HTR-8/SVneo (cell line): Measurements from ENCODE around the gene OR6N2.

Experiments used
- DNase-seq: peaks from one replicate; pipeline ENCODE4 v3.0.0; 2011; ENCODE audit warnings: low spot score, mixed read lengths; ENCODE audit not compliant: insufficient read length
- FAIRE-seq: peaks from 2 replicates; lab custom pipeline; 2011; peaks lifted over from hg19 to GRCh38; lab: Jason Lieb, UNC

OR6N2 gene

DNA sequence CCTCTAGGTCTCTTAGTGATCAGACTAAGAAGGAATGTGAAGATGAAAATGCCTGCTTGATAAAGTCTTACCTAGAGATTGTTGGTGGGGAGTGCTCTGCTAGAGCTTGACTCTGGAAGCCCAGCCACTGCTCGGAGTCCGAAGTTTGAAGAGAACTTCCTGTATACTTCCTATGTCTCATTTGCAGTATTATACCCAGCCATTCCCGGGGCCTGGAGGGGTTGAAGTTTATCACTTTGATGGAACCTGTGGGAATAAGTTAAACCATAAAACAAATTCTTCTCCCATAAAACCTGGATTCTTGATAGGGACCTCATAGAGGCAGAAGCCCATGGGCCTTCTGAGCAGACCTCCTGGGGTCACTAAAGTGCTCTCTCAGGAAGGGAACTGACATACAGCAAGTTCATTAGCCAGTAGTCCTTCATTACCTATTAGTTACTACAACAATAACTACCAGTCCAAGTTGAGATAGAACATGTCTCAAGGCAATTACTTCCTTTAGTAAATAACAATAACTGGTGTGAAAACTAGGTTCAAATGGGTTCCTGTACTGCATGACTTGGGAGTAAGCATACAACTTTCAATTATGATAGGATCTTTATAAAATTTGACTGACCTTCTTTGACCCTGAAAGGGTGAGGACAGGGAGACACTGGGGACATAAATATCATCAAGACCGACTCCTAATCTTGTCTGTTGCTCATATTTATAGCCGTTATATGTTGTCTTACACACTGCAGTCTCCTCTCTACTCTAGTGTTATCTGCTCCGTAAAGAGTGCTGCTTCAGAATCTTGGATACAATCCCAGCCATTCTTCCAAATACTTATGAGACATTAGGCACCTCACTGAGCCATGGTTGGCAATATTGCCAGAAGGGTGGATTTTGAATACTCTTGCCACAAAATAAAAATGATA is 8.8 kb downstream of the OR6N2 start, which contains the start of gene OR6N1:
Gene OR6N1, minus strand, starts transcription at position 246 of the 917 bp plus-strand sequence. CDS start 5,513 bp downstream, outside the sequence.
- no peak for DNase-seq

DNA sequence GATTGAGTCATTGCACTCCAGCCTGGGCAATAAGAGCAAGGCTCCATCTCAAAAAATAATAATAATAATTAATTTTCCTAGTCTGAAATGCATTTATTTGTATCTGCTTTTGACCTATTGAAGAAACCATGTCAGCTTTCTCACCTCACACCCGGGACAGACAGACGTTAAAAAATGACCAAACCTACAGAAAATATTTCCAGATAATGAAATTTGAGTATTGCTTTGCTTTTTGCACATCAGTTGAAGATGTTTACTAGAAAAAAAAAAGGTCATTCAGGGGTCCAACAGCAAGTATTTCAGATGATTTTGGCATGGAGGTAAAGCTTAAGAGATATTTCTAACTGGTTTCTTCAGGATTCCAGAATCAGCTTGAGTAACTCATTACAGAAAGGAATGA is 26.6 kb downstream of the OR6N2 start, which contains the start of gene OR6K6:
Gene OR6K6, plus strand, starts transcription at position 301 of the 400 bp plus-strand sequence. CDS start 168 bp downstream, outside the sequence.
- FAIRE-seq (no peak), DNase-seq (no peak)

More for the DNA sequence above, 8.8 kb downstream of the OR6N2 start, which contains the start of gene OR6N1:
- no peak for FAIRE-seq

DNA sequence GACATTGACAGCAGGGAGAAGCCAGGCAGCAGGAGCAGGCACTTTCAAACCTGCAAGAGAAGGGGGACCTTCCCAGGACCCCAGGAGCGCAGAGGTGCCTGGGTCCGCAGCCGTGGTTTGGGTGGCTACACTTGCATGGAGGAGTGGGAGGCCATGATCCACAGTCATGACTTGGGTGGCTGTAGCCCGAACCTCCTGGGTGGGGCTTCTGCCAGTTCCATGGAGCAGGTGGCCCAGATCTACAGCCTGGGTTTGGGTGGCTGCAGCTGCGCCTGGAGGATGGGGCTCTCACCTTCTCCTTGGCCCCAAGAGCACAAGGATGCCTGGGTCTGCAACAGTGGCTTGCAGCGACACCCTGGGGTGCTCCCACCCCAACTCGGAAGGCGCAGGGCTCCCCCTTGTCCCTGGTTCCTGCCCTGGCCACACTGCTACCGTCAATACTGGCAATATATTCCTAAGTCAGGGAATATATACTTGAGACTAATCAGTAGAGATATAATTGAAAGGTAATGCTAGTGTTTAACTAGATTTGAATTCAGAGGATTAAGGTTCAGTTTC is 28.8 kb downstream of the OR6N2 start:
- no peak for DNase-seq
- no peak for FAIRE-seq

GRCh38 chr1:158735848-158736247 is 45.2 kb downstream of the OR6N2 start:
- DNase-seq, result no peak
- no peak for FAIRE-seq

DNA sequence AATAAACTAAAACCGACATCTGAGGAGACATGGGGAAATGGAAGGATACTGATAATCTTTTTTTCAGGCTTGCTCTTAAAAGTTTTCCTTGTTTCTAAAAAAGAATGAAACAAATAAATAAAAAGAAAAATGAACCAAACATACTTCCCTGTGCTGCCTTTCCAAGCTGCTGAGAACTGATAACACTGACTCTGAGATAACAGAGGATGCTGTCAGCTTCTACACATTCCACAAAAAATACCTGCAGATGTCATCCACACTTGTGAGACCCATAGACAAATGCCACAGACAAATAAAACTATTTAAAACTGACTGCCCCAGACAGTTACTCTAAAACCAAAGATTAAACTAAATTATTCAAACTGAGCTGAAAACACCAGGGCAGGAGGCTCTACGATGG is 48.5 kb downstream of the OR6N2 start:
- no peak for FAIRE-seq

GRCh38 chr1:158731707-158732106 is 49.3 kb downstream of the OR6N2 start:
- DNase-seq (no peak), FAIRE-seq (no peak)

More for the DNA sequence above, 48.5 kb downstream of the OR6N2 start:
- DNase-seq, result no peak

GRCh38 chr1:158730453-158730852 is 50.6 kb downstream of the OR6N2 start:
- FAIRE-seq (no peak), DNase-seq (no peak)

DNA sequence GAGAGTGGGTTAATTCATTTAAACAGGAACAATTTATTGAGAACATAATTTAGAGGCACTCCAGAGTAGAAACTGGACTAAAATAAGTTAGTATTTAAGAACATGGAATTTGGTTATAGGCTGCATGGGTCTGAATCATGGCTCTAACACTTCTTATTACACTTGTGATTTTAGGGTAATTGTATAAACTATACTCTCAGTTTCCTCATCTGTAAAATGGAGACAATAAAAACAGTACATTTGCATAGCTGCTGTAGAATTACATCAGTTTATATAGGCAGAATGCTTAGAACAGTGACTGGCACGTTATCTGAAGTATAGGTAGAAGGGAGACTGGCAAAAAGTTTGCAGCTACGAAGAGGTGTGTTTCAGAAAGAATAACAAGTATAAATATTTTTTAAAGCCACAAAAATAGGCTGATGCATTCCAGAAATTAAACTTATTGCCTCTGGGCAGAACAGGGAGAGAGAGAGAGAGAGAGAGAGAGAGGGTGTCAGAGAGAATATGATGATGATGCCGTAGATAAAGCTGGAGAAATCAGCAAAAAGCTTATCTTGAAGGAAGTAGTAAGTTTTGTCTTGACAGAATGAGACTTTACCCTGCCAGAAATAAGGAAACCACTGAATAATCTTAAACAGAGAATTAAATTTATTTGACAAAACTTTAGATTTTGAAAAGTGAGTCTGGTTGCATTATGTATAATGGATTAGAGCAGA is 52.3 kb downstream of the OR6N2 start:
- FAIRE-seq, result no peak

GRCh38 chr1:158724442-158724841 is 56.6 kb downstream of the OR6N2 start:
- no peak for FAIRE-seq
- no peak for DNase-seq

More for the DNA sequence above, 52.3 kb downstream of the OR6N2 start:
- no peak for DNase-seq
